ENCODE results near the gene MSANTD1. TPM values are rescaled to one million over a fixed set of nuclear protein-coding genes. Genes with fewer than 3 reads are reported as not detected.

Gene MSANTD1
- total and polyA plus RNA-seq, 10 of the 15 experiments (the other 5 are each of a cell fraction or from before 2014, with no cell fraction given): 0.07 to 0.87 (median 0.22) TPM; not detected in 2

DNA sequence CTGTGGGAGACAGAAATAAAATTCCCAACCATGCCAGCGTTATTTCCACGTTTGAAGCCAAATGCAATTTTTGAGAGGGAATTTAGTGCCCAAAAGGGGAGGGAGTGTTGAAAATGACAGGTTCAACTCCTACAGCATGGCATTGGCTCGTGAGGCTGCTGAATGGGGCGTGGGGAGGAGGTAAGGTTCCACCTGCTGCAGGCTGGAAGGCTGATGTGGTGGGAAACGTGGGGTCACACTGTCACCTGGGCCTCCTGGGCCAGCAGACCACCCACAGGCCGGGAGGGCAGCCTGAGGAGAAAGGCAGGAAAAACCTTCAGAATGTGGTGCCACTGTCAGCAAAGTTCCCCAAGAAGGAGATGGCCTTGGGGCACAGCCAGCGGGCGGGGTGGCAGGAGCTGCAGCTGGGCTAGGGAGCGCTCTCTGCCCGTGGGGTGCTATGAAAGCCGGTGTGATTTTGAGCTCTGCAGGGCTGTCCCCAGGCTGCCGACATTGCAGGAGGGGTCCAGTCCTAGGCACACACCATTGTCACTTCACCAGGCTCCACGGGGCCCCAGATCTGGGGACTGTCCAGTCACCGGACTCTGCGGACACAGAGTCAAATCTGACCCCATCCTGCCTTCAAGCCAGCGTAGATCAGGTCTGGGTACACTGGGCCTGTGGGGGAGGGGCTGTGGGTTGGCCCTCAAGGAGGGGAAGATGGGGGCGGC is 19.6 kb downstream of the MSANTD1 start (continued):
- TF ChIP-seq, protein P1, sequence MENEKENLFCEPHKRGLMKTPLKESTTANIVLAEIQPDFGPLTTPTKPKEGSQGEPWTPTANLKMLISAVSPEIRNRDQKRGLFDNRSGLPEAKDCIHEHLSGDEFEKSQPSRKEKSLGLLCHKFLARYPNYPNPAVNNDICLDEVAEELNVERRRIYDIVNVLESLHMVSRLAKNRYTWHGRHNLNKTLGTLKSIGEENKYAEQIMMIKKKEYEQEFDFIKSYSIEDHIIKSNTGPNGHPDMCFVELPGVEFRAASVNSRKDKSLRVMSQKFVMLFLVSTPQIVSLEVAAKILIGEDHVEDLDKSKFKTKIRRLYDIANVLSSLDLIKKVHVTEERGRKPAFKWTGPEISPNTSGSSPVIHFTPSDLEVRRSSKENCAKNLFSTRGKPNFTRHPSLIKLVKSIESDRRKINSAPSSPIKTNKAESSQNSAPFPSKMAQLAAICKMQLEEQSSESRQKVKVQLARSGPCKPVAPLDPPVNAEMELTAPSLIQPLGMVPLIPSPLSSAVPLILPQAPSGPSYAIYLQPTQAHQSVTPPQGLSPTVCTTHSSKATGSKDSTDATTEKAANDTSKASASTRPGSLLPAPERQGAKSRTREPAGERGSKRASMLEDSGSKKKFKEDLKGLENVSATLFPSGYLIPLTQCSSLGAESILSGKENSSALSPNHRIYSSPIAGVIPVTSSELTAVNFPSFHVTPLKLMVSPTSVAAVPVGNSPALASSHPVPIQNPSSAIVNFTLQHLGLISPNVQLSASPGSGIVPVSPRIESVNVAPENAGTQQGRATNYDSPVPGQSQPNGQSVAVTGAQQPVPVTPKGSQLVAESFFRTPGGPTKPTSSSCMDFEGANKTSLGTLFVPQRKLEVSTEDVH (IDR thresholded peaks at IDR 0.05; ENCODE audit: low read depth, partially characterized antibody): no peak
- TF ChIP-seq SREBF2 (IDR thresholded peaks at IDR 0.05; ENCODE audit: low read length): no peak
- no peak for TF ChIP-seq SUZ12 (IDR thresholded peaks at IDR 0.05; ENCODE audit: unreplicated experiment)
- TF ChIP-seq FOXM1 (IDR thresholded peaks at IDR 0.05; ENCODE audit: low read depth, low read length): no peak

DNA sequence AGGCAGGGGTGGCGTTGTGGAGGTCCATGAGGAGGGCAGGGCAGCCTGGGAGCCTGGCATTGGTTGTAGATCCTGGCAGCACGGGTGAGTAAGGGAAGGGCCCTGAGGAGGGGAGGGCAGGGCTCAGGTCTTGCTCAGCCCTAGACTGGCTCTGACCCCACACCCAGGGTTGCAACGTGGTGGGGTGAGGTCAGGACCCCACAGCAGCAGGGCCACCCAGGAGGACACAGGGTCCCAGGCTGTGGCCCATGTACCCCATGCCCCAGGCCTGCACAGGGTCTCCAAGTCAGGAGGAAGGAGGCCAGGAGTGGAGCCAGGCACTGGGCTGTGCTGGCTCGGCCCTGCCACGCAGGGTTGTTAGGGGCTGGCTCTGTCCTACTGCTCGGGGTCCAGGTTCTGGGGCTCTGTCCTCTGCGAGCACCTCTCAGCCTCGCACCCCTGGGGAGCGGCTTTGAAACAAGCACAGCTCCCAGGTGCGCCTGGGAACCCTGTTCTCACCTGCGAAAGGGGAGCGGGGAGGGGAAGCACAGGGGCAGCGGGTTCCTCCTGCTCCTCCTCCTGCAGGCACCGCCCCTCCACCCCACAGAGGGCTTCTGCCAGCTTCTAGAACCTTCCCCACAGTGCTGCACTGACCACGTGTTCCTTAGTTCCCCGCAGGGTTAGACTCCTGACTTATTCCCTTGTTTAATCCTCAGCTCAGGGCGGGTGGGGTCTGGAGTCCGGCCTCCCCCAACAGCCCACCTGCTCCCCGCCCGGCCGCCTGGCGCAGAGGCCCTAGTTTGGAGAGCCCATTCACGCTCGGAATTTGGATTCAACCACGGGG is 20.4 kb downstream of the MSANTD1 start:
- Histone ChIP-seq H2AFZ (ENCODE audit: control insufficient read depth, low read depth, low read length) (no peak overlapping the region), H3K27me3 (replicated peaks in 1 of 2; ENCODE audit: control insufficient read depth in 2 of 2, insufficient read depth in 2 of 2, low read length in 1 of 2) (no peaks in the 10 kb centered on the region), H3K79me2 (ENCODE audit: control insufficient read depth, insufficient read depth, low read length) (no peaks in the 10 kb centered on the region), H3K4me2 (ENCODE audit: control insufficient read depth, insufficient read depth) (no peak overlapping the region), H3K27ac (ENCODE audit: control insufficient read depth, insufficient read depth) (no peak overlapping the region), H3K36me3 (ENCODE audit: control insufficient read depth in 2 of 2, insufficient read depth in 2 of 2, low read length in 1 of 2) (no peaks in the 10 kb centered on the region), H3K9me3 (replicated peaks; ENCODE audit: control insufficient read depth, insufficient read depth, low read length) (no peaks in the 10 kb centered on the region), H3K9ac (ENCODE audit: control insufficient read depth, insufficient read depth, low read length) (no peak overlapping the region), H3K4me1 (ENCODE audit: control insufficient read depth, insufficient read depth, low read length) (no peaks in the 10 kb centered on the region), H3K4me3 (no peak overlapping the region), H4K20me1 (ENCODE audit: control insufficient read depth, insufficient read depth) (no peaks in the 10 kb centered on the region)
- ATAC-seq (peak; percentile 23; the same call in 2 of the 3 replicates), FAIRE-seq (no peak), DNase-seq (ENCODE audit: low read depth, low spot score) (no peak)
- ChIA-PET SMC1A (ENCODE audit: uncharacterized antibody, unreplicated experiment) (no interaction called here), POLR2A (no interaction called here), CTCF (no interaction called here), RAD21 (ENCODE audit: unreplicated experiment) (no interaction called here)
- in situ Hi-C loops (cut with MboI): no loop called here
- 56% methylated on average over 24 of the region's 25 CpGs for WGBS (ENCODE audit: insufficient coverage, insufficient replicate concordance, low lambda C conversion rate, missing lambda C conversion rate)
- intact Hi-C loops (cut with micrococcal nuclease; ENCODE audit: unreplicated experiment): no loop called here
- BruUV-seq (replicated peaks): no TSS peak
- TF ChIP-seq IRF4 (IDR thresholded peaks at IDR 0.05; ENCODE audit: low read depth, low read length) (no peak), TCF3 (IDR thresholded peaks at IDR 0.05; ENCODE audit: borderline replicate concordance, insufficient read depth, low read depth, low read length) (no peak), CHD2 (IDR thresholded peaks at IDR 0.05; ENCODE audit: borderline replicate concordance, low read depth, low read length) (no peak), JUND (IDR thresholded peaks at IDR 0.05; ENCODE audit: low read depth, low read length) (no peak), RUNX3 (IDR thresholded peaks at IDR 0.05; ENCODE audit: low read length) (no peak), MEF2B (IDR thresholded peaks at IDR 0.05; ENCODE audit: partially characterized antibody, poor library complexity, severe bottlenecking) (no peak), STAT1 (conservative IDR thresholded peaks at IDR 0.05) (no peak), EGR1 (IDR thresholded peaks at IDR 0.05; ENCODE audit: borderline replicate concordance in 1 of 2, low read depth in 2 of 2, low read length in 2 of 2) (no peak), BCL3 (IDR thresholded peaks at IDR 0.05; ENCODE audit: borderline replicate concordance, insufficient read depth, low read depth, low read length, poor library complexity, severe bottlenecking) (no peak)
- TF ChIP-seq, protein P2, sequence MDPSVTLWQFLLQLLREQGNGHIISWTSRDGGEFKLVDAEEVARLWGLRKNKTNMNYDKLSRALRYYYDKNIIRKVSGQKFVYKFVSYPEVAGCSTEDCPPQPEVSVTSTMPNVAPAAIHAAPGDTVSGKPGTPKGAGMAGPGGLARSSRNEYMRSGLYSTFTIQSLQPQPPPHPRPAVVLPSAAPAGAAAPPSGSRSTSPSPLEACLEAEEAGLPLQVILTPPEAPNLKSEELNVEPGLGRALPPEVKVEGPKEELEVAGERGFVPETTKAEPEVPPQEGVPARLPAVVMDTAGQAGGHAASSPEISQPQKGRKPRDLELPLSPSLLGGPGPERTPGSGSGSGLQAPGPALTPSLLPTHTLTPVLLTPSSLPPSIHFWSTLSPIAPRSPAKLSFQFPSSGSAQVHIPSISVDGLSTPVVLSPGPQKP (IDR thresholded peaks at IDR 0.05; ENCODE audit: low read depth, low read length): no peak
- TF ChIP-seq, protein P3, sequence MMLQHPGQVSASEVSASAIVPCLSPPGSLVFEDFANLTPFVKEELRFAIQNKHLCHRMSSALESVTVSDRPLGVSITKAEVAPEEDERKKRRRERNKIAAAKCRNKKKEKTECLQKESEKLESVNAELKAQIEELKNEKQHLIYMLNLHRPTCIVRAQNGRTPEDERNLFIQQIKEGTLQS (IDR thresholded peaks at IDR 0.05; ENCODE audit: borderline replicate concordance, extremely low read depth, low read depth, low read length): no peak
